Amniotic epithelial cell (primary cell): ENCODE measurements around the gene WNT3A.

Experiments
- DNase-seq: peaks from one replicate; pipeline ENCODE4 v3.0.0-alpha.2; 2010; ENCODE audit warnings: low read depth

Gene WNT3A

DNA sequence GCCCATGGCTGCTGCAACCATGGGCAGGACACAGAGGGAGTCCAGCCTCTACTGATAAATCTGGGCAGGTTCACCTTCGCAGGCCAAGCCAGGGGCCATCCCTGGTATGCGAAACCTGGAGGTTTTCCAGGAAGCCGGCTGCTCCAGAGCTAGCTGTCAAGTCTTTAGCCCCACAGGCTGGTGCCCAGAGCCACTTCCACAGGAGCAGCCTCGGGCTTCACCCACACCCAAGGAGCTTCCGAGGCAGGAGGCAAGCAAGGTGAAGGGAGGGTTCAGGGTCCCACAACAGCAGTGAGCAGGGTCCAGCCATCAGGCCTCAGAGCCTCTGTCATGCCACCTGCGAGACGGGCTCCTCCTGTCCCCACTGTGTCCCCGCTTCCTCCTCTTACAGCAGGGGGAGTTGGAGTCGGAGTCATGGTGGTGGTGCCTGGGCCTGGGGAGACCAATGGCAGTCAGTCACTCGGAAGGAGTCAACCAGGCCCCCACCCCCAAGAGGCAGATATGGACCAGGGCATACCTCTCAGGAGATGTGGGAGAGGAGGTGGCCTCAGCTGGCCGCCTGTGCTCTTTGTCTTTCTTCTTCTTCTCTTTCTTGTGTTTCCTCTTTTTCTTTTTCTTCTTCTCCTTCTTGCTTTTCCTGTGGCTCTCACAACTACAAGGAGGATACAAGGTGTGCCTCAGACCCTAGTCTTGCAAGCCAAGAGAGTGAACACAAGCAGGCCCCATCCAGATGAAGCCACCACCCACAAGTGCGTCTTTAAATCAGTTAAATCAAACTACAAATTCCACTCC is 94.2 kb downstream of the WNT3A start:
- no peak for DNase-seq

DNA sequence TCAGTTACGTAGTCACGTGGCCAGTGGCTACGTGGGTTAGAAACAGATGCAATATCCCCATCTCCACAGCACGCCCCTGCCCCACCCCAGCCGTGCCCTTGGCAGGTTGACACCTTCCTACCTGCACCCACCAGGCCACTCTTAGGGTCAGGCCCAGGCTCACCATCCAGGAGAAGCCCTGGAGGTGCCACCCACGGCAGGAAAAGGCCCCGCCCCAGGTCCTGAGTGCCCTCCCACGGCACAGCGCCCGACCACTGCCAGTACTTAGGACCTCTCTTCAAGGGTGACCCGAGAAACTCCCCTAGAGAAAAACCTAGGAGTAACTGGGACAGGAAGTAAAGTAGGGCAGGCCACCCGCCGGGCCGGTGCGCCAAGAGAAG is 94.8 kb downstream of the WNT3A start:
- DNase-seq: no peak

DNA sequence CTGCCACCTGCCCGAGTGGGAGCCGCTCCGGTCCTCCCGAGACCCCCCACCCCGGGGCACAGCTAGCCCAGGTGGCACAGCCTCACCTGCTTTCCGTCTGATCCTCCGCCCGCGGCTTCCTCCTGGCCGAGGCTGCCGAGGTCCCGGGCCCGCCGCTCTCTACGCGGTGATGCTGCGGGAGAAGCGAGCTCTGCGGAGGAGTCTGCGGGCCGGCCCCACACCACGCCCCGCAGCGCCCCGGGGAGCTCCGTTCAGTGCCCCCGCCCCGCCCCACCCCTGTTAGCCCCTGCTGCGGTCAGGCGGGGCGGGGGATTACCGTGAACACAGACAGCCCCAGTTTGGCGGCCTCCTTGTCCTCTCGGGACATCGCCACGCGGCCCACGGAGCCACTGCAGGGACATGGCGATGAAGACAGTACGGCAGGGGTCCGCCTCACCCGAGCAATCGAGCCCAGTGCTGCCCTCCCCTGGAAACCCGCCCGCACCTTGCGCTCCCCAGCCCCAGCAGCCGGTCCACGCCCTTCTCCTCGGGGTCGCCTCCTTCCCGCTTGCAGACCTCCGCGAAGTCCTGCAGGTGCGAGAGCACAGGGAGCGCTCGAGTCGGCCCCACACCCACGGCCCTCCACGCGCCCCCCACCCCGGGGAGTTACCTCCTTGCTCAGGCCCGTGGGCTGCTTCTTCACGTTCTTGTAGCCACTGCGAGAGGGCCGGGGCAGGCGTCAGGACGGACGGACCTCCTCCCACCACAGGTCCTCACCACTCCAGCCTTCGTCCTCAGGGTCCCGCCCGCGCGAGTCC is 95.4 kb downstream of the WNT3A start:
- DNase-seq: no peak

DNA sequence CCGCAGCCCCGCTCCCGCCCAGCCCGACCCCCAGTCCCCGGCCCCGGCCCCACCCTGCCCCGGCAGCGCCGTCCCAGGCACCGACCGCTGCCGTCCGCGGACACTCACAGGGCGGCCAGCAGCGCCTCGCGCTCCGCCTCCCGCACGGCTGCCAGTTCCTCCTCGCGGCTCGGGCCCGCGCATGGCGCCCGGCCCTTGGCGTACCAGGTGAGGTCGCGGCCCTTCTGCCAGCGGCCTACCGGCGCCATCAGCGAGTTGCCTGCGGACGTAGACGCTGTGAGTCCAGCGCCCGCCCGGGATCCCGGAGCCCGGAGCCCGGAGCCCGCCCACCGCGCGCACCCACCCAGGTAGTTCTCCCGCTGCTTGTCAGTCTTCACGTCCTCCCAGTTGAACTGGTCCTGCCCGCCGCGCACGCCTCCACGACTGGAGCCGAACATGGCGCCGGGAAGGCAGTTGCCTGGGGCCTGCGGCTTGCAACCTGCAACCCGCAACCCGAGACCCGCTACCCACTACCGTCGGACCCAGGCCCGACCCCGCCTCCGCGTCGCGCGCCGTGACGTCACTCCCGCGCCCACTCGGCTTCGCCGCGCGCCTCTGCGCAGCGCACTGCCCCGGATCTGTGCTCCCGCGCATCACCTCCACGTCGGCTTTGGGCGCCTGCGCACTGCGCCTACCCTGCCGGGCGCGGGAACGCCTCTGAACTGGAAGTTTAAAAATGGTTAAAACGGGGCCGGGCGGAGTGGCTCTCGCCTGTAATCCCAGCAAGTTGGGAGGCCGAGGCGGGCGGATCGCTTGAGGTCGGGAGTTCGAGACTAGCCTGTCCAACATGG is 96.2 kb downstream of the WNT3A start, which contains the start of gene C1orf35:
Gene C1orf35, minus strand, starts transcription at position 535 of the 830 bp plus-strand sequence. Its CDS starts 98 bp downstream, at position 437.
- DNase-seq: peak; percentile 81

DNA sequence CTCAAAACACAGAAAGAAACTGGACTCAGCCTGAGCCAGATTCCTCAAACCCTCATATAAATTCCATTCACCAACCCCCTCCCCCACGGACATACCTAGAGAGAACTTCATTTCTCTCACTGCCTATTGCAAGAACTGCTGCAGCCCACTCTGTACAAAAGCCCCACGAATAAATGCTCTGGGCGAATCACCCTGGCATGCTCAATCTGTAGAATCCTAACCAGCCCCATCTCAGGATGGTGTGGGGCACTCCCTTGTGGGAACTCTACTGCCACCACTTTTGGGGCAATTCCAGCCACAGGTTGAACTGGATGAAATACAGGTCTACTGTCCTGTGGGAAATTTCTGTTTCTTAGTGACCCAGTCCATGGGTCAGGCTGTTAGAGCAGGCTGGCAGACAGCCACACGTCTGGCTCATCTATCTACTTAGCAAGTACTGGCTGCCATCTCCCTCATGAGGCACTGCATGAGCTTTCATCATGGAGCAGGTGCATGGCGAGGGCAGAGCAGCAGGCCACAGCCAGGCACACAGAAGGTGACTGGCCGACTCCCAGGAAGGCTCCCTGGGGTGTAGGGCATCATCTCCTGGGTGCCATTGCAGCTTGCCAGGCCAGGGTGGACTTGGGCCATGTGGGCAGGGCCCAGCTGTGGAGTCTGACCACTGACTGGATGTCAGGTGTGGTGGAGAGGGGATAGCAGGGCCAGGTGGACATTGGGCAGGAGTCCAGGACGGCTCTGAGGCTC is 97.9 kb downstream of the WNT3A start:
- DNase-seq: no peak

DNA sequence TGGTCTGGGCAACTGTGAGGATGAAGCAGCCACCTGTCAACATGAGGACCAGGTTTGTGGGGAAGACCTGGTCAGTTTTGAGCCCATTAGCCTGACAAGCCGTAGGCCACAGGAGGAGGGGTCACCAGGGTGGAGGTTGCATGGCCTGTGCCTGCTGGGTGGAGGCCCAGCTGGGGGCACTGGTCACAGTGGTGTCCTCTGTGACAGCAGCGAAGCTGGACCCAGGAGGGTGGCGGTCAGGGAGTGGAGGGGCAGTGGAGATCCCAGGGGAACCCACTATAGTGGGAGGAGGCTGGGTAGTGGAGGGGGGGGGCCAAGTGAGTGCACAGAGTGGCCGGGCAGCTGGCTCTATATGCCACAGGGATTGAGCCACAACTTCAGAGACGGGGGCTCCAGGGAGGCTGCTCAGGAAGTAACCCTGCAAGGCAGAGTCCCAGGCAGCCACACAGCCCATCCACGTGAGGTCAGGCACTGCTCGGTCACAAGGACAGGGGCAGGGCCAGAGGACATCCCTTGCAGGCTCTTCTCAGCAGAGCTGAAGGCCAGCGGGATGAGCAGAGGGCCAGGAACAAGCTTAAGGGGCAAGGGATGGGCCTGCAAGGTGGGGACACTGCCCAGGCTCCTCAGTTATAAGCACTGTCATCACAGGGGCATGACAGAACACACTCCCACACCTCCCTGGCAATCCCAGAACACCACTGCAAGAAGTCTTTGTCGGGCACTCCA is 98.6 kb downstream of the WNT3A start:
- DNase-seq: no peak

DNA sequence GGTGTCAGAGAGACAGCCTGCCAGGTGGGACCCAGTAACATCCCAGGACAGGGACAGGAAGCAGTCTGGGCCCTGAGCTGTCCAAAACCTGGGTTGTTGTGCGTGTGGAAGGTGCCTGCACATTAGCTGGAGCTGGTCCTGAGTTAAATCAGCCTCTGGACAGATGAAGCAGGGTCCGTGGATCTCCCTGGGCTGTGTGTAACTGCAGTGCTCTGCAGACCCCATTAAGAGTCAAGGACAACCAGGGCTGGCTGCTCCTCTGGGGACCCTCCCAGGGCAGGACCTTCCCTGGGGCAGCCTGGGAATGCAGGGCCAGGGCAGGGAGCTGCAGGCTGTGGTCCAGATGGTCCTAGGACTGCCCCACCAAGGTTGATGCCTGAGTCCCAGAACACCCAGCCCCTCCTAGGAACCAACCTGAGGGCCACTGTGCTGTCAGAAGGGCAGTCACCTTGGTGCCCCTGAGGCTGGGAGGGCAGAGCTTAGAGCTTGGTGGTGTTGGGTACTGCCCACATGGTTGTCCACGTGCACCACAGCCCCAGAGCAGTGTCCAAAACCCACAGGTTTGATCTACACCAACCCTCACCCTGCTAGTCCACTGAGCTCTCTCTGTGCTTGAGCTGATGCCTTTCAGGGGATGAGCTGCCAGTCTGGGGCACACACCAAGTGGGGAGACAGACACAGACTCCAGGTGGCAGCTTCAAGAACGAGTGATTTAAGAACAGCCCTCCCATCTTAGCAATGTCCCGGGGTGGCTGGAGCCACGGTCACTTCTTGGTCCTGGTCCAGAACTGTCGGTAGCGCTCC is 99.4 kb downstream of the WNT3A start:
- DNase-seq: no peak

DNA sequence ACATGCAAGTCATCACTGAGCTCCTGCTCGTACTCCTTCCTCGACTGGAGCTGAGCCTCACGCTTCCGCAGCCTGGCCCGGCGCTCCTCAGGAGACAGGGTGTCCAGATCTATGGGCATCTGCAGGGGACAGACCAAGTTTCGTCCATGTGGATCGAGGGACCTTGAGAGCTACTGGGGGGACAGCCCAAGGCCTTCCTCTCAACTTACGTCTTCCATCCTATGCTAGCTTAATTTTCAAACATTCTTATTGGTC is 99.9 kb downstream of the WNT3A start:
- DNase-seq: no peak

DNA sequence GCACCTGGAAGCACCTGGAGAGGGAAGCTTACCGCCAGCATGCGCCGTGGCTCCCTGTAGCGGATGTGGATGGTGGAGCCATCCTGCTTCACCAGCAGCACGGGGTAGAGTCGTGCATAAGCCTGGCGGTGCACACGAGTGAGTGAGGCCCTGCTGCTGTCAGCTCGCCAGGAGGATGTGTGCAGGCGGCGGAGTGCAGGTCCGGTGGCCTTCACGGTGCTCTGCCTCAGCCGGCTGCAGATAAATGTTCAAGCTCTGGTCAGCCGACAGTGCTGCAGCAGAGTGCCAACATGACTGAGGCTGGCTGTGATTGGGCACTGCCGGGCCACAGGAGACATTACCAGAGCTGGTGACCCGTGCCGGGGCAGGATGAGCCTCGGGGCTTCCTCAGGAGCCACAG is 100.8 kb downstream of the WNT3A start:
- no peak for DNase-seq

DNA sequence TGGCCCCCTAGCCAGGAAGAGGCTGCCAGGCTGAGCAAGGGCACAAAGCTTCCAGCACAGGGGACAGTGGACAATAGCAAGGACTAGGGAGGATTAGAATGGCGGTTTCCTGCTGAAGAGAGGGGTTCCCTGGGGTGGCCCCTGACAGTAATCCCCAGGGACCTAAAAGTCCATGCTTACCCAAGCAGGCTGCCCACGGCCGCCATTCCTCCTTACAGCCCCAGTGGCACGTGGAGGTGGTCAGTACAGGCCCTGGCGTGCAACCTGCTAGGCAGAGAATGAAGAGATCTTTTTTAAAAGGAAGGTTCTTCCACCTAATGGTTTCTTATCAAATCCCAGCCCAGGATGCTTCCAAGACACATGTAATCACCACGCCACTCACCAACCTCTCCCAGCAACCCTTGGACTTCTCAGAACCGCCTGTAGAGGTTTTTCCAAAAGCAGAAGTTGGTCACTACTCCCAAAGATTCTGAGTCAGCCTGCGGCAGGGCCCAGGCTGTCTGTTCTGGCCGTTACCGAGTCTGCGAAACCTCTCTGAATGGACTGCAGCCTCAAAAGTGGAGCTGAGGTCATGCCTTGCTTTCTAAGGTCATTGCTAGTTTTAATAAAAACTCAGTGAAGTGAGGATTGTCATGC is 101.4 kb downstream of the WNT3A start:
- DNase-seq: no peak

DNA sequence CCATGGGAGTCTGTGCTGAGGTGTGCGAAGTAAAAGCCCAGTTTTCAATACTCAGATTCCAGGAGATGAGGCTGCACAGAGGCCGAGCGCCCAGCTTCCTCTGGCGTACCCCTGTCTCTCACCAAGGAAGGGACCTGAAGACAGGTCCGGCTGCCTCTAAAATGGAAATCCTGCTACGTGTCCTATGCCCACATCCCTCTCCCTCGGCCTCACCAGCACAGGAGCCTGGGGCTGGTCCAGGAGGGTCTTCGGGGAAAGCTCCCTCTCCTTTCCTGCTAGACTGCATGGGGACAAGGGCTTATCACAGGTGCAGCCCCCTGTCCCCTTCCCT is 101.9 kb downstream of the WNT3A start:
- no peak for DNase-seq

DNA sequence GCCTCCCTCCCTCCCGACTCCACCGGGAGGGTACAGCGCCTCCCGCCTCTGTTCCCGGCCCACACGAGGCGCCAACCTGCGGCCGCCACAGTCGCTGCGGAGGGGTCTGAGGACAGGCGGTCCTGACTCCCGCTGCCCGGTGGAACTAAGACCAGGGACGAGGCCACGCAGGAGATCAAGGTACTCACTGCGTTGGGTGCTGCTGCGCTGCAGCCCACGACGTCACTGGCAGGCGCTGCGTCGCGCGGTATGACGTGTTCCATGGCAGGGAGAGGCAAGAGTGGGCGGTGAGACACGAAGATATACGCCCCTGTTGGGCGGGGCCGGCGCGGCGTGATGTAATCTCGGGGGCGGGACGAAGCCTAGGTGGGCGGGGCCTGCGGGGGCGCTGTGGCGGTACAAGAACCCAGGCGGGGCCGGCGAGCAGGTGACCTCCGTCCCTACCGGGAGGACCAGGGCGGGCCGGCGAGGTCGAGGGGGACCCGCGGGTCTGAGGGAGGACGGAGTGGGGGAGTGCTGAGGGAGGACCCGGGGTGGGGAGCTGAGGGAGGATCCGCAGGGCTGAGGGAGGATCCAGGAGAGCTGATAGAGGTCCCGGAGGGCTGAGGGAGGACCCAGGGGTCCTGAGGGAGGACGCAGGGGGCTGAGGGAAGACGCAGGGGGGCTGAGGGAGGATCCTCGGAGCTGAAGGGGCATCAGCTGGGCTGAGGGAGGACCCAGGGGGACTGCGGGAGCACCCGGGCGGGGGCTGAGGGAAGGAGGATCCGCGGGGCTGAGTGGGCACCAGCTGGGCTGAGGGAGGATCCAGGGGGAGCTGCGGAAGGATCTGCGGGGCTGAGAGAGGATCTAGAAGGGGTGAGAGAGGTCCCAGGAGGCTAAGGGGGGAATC is 102.5 kb downstream of the WNT3A start, which contains the start of gene MRPL55:
Gene MRPL55, minus strand, starts transcription at position 227 of the 889 bp plus-strand sequence. CDS start 1,039 bp downstream, outside the sequence.
- DNase-seq: peak; percentile 92

DNA sequence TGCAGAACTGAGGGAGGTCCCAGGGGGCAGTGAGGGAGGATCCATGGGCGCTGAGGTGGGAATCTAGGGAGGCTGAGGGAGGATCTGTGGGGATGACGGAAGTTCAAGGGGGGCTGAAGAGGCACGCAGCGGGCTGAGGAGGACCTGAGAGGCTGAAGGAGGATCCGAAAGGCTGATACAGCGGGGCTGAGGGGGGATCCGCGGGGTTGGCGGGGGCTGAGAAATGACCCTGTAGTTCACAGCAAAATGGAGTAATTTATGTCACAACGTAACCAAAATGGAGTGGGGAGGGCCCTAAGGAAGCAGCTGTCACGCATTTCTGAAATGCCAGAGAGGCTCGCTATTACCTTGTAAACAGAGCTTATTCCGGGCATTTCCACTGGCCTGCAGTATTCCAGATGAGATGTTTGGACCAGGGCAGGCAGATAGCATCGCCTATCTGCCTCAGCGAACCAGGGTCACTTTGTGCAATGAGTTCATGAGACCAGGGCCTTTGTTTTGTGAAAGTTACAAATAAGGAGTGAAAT is 103.2 kb downstream of the WNT3A start:
- peak; percentile 71 for DNase-seq

DNA sequence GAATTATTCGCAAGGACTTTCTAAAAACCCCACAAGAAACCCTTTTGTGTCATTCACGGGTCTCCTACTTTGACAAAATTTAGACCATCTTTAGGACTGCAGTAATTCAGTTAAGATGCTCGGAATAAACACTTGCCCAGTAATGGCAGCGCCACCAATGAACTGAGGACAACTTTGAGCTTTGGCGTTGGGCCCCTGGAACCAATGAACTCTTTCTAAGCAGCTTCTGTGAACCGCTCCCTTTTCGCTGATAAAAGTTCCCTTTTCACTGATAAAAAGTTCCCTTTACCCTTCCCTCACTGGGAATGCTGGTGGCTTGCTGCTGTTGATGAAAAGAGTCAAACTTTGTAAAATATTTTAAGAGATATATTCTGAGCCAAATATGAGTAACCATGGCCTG is 103.8 kb downstream of the WNT3A start:
- no peak for DNase-seq
